Measurements from ENCODE around the gene ZC3HAV1L.

- no peak for TF ChIP-seq POLR2AphosphoS5 (IDR thresholded peaks at IDR 0.05)
- TF ChIP-seq CTCF (IDR thresholded peaks at IDR 0.05) = no peak
- TF ChIP-seq POLR2A (IDR thresholded peaks at IDR 0.05) = no peak
- TF ChIP-seq EP300 (IDR thresholded peaks at IDR 0.05) = no peak
Measured at GRCh38 chr7:139080905-139081304, 45.1 kb upstream of the ZC3HAV1L start.
